Uterus (tissue), 4 donors: ENCODE data around the gene SREBF1. TPM values are rescaled to one million over a fixed set of nuclear protein-coding genes. Genes with fewer than 3 reads are reported as not detected.

ENCODE experiments used
- DNase-seq, 2 donors: peaks; one replicate each; pipeline ENCODE4 v3.0.0-alpha.2; 2019 to 2020
- H3K27ac ChIP-seq, 2 donors: fragments of 200-600 bp; sonication (generic); 1 replicate in 1 of 2; 2 replicates in 1 of 2; pipeline ENCODE4 v1.5.1; 2016 to 2018
- H3K27me3 ChIP-seq, 2 donors: fragments of 200-600 bp; sonication (generic); one replicate each; pipeline ENCODE4 v1.5.1; 2018 to 2019; ENCODE audit warnings: control low read depth in 1 of 2
- H3K36me3 ChIP-seq, 2 donors: fragments of 200-600 bp; sonication (generic); one replicate each; pipeline ENCODE4 v1.5.1; 2019; ENCODE audit warnings: control low read depth in 1 of 2
- H3K4me1 ChIP-seq, 2 donors: fragments of 200-600 bp; sonication (generic); one replicate each; pipeline ENCODE4 v1.5.1; 2018 to 2019; ENCODE audit warnings: control low read depth in 1 of 2
- H3K4me3 ChIP-seq, 2 donors: fragments of 200-600 bp; sonication (generic); 1 replicate in 1 of 2; 2 replicates in 1 of 2; pipeline ENCODE4 v1.5.1; 2018 to 2019; ENCODE audit warnings: mild to moderate bottlenecking in 1 of 2
- H3K9me3 ChIP-seq, 2 donors: fragments of 200-600 bp; sonication (generic); one replicate each; pipeline ENCODE4 v1.5.1; 2019; ENCODE audit warnings: control low read depth in 1 of 2
- POLR2A ChIP-seq, 2 donors: fragments of 450-650 bp; IDR thresholded peaks; one replicate each; pipeline ENCODE4 v1.6.1; 2016; ENCODE audit warnings: antibody characterized with exemption in 2 of 2, mild to moderate bottlenecking in 1 of 2, moderate library complexity in 1 of 2
- intact Hi-C: fragments of 100-400 bp; cut with DNase I; formaldehyde crosslinking; loops from one replicate; pipeline ENCODE4 v1.15.1; 2023; ENCODE audit warnings: low total_unique reads
- total RNA-seq, 4 donors: library from RNA; depleted of rRNA in 3 of 4; stranded (reverse); fragments of >200 nt in 3 of 4; gene quantifications; one replicate each; pipeline versions ENCODE4 v1.1.0 to v1.2.4, GENCODE V29; 2014 to 2023
- TF ChIP-seq, protein P1 (sequence below), 4 experiments: fragments of 200-600 bp in 2 of 4; fragments of 450-650 bp in 2 of 4; sonication (generic) in 2 of 4; IDR thresholded peaks; one replicate each; pipeline ENCODE4 v1.5.1; 2016 to 2019; ENCODE audit warnings: antibody characterized with exemption in 4 of 4, mild to moderate bottlenecking in 2 of 4, moderate library complexity in 1 of 4
- donor health status: DM: yes; HTN: yes; CAD: no.

SREBF1 gene
- total RNA-seq, 4 donors from 2014 or later, result 24.8 to 94.6 (median 31.5) TPM

DNA sequence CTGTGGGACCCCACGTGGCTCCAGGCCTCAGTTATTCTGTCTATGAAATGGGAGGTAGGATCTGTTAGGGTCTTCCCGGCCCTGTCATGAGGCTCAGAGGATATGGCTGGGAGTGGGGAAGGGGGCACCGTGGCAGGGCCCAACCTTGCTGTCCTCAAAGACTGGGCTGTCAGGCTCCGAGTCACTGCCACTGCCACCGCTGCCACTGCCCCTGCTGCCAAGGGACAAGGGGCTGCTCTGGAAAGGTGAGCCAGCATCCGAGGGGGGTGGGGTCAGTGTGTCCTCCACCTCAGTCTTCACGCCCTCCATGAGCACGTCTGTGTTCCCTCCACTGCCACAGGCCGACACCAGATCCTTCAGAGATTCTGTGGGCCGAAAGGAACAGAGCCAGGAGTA lies 19.2 kb downstream of the SREBF1 start:
- intact Hi-C loops, result loop anchor here (5.0 kb wide), 1 partner anchor 35 kb away; no protein-coding TSS in a partner anchor

DNA sequence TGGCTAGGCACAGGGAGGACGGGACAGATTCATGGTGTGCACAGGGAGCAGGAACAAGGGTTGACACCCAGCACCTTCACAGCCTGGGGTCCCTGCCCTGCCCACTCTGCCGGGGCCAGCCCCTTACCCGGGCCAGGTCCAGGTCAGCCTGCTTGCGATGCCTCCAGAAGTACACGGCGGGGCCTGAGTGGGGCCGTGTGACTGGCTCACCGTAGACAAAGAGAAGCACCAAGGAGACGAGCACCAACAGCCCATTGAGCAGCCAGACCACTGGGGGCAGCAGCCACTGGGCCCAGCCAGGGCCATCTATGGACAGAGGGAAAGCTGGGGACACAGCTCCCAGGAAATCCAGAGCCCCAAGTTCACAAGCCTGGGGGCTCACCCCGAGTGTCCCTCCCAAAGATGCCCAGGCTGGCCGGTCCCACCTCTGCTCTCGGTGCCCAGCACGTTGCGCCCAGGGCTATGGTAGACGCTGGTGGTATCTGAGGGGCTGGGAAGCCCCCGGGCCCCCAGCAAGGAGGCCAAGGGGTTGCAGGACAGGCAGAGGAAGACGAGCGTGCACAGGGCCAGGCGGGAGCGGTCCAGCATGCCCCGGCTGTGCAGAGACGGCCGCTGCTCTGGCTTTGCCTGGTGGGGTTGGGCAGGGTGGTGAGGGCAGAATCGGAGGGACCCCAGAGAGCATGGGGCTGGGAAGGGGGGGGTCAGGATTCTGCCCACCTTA lies 19.8 kb downstream of the SREBF1 start:
- H3K27ac ChIP-seq, result no peak overlapping the region
- intact Hi-C loops, result loop anchor here (5.0 kb wide), 1 partner anchor 35 kb away; no protein-coding TSS in a partner anchor
- no peaks in the 10 kb centered on the region for H3K36me3 ChIP-seq
- H3K4me1 ChIP-seq, result peaks cover 0 to 1% of the 10 kb centered on the region in 2 donors
- H3K4me3 ChIP-seq, result no peak overlapping the region
- H3K9me3 ChIP-seq, result no peaks in the 10 kb centered on the region
- no peak for TF ChIP-seq POLR2A (IDR thresholded peaks at IDR 0.05)
- TF ChIP-seq, protein P1, sequence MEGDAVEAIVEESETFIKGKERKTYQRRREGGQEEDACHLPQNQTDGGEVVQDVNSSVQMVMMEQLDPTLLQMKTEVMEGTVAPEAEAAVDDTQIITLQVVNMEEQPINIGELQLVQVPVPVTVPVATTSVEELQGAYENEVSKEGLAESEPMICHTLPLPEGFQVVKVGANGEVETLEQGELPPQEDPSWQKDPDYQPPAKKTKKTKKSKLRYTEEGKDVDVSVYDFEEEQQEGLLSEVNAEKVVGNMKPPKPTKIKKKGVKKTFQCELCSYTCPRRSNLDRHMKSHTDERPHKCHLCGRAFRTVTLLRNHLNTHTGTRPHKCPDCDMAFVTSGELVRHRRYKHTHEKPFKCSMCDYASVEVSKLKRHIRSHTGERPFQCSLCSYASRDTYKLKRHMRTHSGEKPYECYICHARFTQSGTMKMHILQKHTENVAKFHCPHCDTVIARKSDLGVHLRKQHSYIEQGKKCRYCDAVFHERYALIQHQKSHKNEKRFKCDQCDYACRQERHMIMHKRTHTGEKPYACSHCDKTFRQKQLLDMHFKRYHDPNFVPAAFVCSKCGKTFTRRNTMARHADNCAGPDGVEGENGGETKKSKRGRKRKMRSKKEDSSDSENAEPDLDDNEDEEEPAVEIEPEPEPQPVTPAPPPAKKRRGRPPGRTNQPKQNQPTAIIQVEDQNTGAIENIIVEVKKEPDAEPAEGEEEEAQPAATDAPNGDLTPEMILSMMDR (IDR thresholded peaks at IDR 0.05), result no peak
- no peak for DNase-seq
- H3K27me3 ChIP-seq, result no peaks in the 10 kb centered on the region

More for the DNA sequence above, 19.2 kb downstream of the SREBF1 start:
- Histone ChIP-seq H3K27ac (no peak overlapping the region), H3K27me3 (no peaks in the 10 kb centered on the region), H3K36me3 (no peaks in the 10 kb centered on the region), H3K4me1 (peaks cover 0 to 5% of the 10 kb centered on the region in 2 donors), H3K4me3 (no peak overlapping the region), H3K9me3 (no peaks in the 10 kb centered on the region)
- no peak for DNase-seq
- no peak for TF ChIP-seq POLR2A (IDR thresholded peaks at IDR 0.05)
- TF ChIP-seq, protein P1 (IDR thresholded peaks at IDR 0.05), result no peak

DNA sequence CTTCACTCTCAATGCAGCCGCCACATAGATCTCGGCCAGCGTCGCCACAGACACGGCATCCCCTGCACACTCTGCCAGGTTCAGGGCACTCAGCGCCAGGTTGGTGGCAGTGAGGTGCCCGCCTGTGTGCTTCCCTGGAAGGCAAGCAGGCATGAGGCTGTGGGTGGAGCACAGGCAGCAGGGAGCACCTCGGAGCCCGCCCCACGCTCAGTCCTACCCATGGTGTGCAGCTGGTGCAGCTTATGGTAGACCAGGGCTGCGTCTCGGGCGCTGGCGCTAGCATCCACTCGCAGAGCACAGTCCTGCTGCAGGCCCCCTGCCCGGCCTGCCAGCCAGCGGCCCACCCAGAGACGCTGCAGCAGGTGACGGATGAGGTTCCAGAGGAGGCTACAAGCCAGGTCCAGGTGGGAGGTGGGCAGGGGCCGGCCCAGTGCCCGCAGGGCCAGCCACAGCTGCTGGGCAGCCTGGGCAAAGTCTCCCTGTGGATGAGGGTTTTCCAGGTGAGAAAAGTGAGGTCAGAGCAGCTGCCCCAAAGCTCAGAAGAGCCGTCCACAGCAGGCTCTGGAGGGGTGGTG lies 20.5 kb downstream of the SREBF1 start:
- no peaks in the 10 kb centered on the region for H3K9me3 ChIP-seq
- no peaks in the 10 kb centered on the region for H3K27me3 ChIP-seq
- H3K36me3 ChIP-seq, result no peaks in the 10 kb centered on the region
- intact Hi-C loops, result loop anchor here (5.0 kb wide), 1 partner anchor 36 kb away; no protein-coding TSS in a partner anchor
- DNase-seq, result no peak
- no peak for TF ChIP-seq POLR2A (IDR thresholded peaks at IDR 0.05)
- TF ChIP-seq, protein P1 (IDR thresholded peaks at IDR 0.05), result no peak
- H3K4me3 ChIP-seq, result no peak overlapping the region
- H3K27ac ChIP-seq, result no peak overlapping the region
- peaks cover 6 to 8% of the 10 kb centered on the region in 2 donors for H3K4me1 ChIP-seq

DNA sequence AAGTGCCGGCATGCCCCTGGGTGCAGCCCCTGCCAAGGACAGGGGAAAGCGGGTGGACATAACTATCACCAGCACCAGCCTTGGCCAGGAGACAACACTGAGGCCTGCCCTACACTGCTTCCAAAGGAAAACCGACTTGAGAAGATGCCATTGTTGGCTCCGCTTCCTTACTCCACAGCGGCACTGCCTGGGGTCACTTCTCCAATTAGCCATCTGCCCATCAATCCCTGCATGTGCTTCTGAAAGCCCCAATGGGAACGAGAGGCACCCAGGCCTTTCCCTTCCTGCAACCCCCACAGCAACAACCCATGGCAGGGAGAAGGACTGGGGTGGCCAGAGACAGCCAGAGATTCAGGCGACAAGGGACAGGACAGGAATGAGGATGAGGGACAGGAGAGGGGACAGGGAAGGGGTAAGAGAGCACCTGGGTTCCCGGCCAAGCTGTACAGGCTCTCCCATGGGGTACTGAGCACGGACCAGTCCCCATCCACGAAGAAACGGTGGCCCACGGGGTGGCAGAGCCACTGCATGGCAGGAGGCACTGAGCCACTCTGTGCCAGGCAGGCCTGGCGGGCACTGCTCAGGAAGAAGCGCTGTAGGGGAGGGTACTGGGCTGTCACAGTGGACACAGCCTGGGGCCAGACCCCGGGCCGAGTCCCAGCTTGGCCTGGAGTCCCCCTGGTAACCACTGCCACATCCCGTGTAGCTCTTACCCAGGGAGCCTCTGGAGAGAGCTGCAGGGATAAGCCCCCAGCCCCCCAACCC lies 21.2 kb downstream of the SREBF1 start:
- H3K4me3 ChIP-seq, result no peak overlapping the region
- peaks cover 6 to 10% of the 10 kb centered on the region in 2 donors for H3K4me1 ChIP-seq
- intact Hi-C loops, result loop anchor here (5.0 kb wide), 1 partner anchor 37 kb away; no protein-coding TSS in a partner anchor
- no peak for DNase-seq
- no peak for TF ChIP-seq POLR2A (IDR thresholded peaks at IDR 0.05)
- TF ChIP-seq, protein P1 (IDR thresholded peaks at IDR 0.05), result no peak
- no peaks in the 10 kb centered on the region for H3K9me3 ChIP-seq
- H3K27ac ChIP-seq, result no peak overlapping the region
- no peaks in the 10 kb centered on the region for H3K27me3 ChIP-seq
- no peaks in the 10 kb centered on the region for H3K36me3 ChIP-seq
